ENCODE measurements around the gene NDUFS1.

NDUFS1 gene

DNA sequence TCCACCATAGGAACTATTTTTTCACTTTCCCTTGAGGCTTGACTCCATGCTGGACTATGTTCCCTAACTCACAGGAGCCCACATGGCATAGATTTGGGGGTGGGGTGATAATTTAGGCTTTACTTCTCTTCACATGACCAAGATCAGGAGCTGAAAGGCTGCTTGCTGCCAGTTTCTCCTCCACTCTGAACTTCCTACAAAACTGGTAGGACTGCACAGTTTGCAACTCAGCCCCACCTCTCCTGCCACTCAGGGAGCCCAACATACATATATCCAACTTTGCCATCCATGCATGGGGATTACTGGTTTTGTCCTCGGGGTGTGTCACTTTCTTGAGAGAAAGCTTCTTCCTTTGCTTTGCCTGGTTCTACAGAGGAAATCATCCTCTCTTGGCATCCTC lies 87.4 kb downstream of the NDUFS1 start:
- TF ChIP-seq, protein P1, sequence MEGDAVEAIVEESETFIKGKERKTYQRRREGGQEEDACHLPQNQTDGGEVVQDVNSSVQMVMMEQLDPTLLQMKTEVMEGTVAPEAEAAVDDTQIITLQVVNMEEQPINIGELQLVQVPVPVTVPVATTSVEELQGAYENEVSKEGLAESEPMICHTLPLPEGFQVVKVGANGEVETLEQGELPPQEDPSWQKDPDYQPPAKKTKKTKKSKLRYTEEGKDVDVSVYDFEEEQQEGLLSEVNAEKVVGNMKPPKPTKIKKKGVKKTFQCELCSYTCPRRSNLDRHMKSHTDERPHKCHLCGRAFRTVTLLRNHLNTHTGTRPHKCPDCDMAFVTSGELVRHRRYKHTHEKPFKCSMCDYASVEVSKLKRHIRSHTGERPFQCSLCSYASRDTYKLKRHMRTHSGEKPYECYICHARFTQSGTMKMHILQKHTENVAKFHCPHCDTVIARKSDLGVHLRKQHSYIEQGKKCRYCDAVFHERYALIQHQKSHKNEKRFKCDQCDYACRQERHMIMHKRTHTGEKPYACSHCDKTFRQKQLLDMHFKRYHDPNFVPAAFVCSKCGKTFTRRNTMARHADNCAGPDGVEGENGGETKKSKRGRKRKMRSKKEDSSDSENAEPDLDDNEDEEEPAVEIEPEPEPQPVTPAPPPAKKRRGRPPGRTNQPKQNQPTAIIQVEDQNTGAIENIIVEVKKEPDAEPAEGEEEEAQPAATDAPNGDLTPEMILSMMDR (IDR thresholded peaks at IDR 0.05; ENCODE audit: low read depth, low read length), result no peak
- no peak for DNase-seq (ENCODE audit: extremely low read depth, low read depth)

DNA sequence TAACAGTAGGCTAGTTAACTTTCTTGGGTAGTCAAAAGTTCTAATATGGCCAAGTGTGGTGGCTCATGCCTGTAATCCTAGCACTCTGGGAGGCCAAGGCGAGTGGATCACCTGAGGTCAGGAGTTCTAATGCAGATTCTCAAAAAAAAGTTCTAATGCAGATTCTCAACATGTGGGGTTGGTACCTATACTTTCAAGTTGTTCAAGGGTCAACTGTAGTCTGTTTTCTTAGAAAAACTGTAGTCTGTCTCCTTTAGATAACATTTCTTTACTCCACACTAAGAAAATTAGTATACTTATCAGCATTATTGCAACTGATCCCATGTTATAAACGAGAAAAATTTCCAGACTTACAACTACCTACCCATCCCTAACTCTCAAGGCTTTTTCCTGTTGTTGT lies 89.8 kb downstream of the NDUFS1 start:
- no peak for DNase-seq (ENCODE audit: extremely low read depth, low read depth)
- TF ChIP-seq, protein P1 (IDR thresholded peaks at IDR 0.05; ENCODE audit: low read depth, low read length), result no peak

DNA sequence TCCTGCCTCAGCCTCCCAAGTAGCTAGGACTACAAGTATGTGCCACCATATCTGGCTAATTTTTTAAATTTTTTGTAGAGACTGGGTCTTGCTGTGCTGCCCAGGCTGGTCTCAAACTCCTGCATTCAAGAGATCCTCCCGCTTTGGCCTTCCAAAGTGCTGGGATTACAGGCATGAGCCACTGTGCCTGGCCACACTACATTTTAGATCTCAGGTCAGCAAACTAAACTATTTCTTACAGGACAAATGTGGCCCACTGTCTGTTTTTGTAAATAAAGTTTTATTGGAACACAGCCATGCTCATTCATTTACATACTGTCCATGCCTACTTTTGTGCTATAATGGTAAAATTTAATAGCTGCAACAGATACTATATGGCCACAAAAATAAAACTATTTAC lies 91.0 kb downstream of the NDUFS1 start:
- DNase-seq (ENCODE audit: extremely low read depth, low read depth), result no peak
- TF ChIP-seq, protein P1 (IDR thresholded peaks at IDR 0.05; ENCODE audit: low read depth, low read length), result no peak

Data from AG09319 (cell line).